SJSA1 (cell line): ENCODE data around the gene LYG1. TPM values are rescaled to one million over a fixed set of nuclear protein-coding genes. Genes with fewer than 3 reads are reported as not detected.

ENCODE experiments used
- DNase-seq, 2 experiments: peaks; one replicate each; pipeline ENCODE4 v3.0.0-alpha.2; 2015 to 2020; ENCODE audit warnings: low spot score in 2 of 2, low read depth in 1 of 2
- H3K27ac ChIP-seq: fragments of 250-450 bp; sonication (Bioruptor Pico); 2 replicates; pipeline ENCODE4 v1.5.1; 2020; ENCODE audit warnings: mild to moderate bottlenecking, moderate library complexity
- H3K27me3 ChIP-seq: fragments of 250-450 bp; sonication (Bioruptor Pico); replicated peaks from 2 replicates; pipeline ENCODE4 v1.5.1; 2020; ENCODE audit warnings: mild to moderate bottlenecking, moderate library complexity
- H3K36me3 ChIP-seq: fragments of 250-450 bp; sonication (Bioruptor Pico); 2 replicates; pipeline ENCODE4 v1.5.1; 2020; ENCODE audit warnings: mild to moderate bottlenecking
- H3K4me1 ChIP-seq: fragments of 250-450 bp; sonication (Bioruptor Pico); replicated peaks from 2 replicates; pipeline ENCODE4 v1.6.1; 2021; ENCODE audit warnings: mild to moderate bottlenecking
- H3K4me3 ChIP-seq: fragments of 250-450 bp; sonication (Bioruptor Pico); 2 replicates; pipeline ENCODE4 v1.5.1; 2020; ENCODE audit warnings: mild to moderate bottlenecking
- H3K9me3 ChIP-seq: fragments of 250-450 bp; sonication (Bioruptor Pico); replicated peaks from 2 replicates; pipeline ENCODE4 v1.5.1; 2020; ENCODE audit warnings: mild to moderate bottlenecking
- total RNA-seq: library from RNA; depleted of rRNA; stranded (reverse); fragments of >200 nt; shearing (Covaris generic); gene quantifications from 2 replicates; pipeline ENCODE4 v1.2.3, GENCODE V29; 2014; rRNA removed

The LYG1 gene
- total RNA-seq, 1 experiment from 2014 or later: 0.37 TPM

DNA sequence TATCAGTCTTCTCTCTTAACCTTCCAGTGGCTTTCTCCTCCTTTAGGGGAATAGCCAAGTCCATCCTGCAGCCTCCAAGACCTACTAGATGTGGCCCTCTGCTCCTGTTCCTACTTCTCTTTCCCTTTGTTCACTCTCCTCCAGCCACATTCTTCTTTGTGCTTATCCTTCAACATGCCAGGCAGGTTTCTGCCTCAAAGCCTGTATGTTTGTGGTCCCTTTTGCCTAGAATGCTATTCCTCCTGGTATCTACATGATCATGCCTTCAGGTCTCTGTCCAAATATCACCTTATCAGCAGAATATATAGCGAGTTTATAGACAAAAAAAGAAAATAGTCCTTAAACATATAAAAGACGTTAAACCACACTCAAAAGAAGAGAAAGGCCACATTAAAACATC is 51.0 kb downstream of the LYG1 start:
- Histone ChIP-seq H3K4me3 (no peak overlapping the region), H3K27me3 (no peaks in the 10 kb centered on the region; the same call in 1 of the 2 replicates), H3K27ac (no peak overlapping the region), H3K4me1 (no peaks in the 10 kb centered on the region), H3K36me3 (no peaks in the 10 kb centered on the region), H3K9me3 (no peaks in the 10 kb centered on the region)
- DNase-seq: no peak

GRCh38 chr2:99242151-99242550 is 58.8 kb downstream of the LYG1 start:
- no peak overlapping the region for H3K4me3 ChIP-seq
- no peaks in the 10 kb centered on the region for H3K4me1 ChIP-seq
- H3K27ac ChIP-seq: no peak overlapping the region
- H3K27me3 ChIP-seq: no peaks in the 10 kb centered on the region
- no peaks in the 10 kb centered on the region for H3K9me3 ChIP-seq
- H3K36me3 ChIP-seq: no peaks in the 10 kb centered on the region
- no peak for DNase-seq

- DNase-seq: no peak
- H3K36me3 ChIP-seq: no peaks in the 10 kb centered on the region
- H3K4me1 ChIP-seq: no peaks in the 10 kb centered on the region
- H3K4me3 ChIP-seq: no peak overlapping the region
- no peak overlapping the region for H3K27ac ChIP-seq
- no peaks in the 10 kb centered on the region for H3K9me3 ChIP-seq
- no peaks in the 10 kb centered on the region for H3K27me3 ChIP-seq
Measured at GRCh38 chr2:99240431-99240830, 60.6 kb downstream of the LYG1 start.

DNA sequence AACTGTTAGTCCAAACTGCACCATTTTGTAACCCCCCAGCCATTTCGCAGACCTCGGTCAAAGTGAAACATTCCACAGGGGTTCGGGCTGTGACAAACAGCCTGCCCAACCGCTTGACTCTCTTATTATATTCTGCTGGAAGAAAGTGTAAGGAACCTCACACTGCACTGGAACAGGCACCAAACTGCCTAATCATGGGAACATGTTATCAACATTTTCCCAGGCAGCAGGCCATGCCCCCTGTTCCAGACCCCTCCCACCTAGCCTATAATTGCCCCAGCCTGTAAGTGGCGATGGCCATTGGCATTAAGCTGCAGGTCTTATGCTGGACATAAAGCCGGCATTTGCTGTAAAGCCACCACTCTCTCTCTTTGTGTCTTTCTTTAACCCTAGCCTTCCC is 62.4 kb downstream of the LYG1 start:
- no peaks in the 10 kb centered on the region for H3K9me3 ChIP-seq
- no peak for DNase-seq

More for the DNA sequence above, 62.4 kb downstream of the LYG1 start:
- Histone ChIP-seq H3K27ac (no peak overlapping the region), H3K27me3 (no peaks in the 10 kb centered on the region), H3K4me1 (no peaks in the 10 kb centered on the region), H3K36me3 (no peaks in the 10 kb centered on the region), H3K4me3 (no peak overlapping the region)

Other genes starting within 250 kb of the LYG1 start
- gene C2orf15, start 159.5 kb downstream of the LYG1 start, total RNA-seq: not detected in 2 replicates
- 0.63 and 2.2 TPM in 2 replicates for gene TSGA10, start 146.3 kb downstream of the LYG1 start, total RNA-seq
- gene LIPT1, start 146.2 kb downstream of the LYG1 start, total RNA-seq: 2.9 and 18.4 TPM in 2 replicates
- gene MITD1, start 120.1 kb downstream of the LYG1 start, total RNA-seq: 17.4 and 34.9 TPM in 2 replicates
- 26.1 and 53.4 TPM in 2 replicates for gene MRPL30, start 120.0 kb downstream of the LYG1 start, total RNA-seq
- gene LYG2, start 45.5 kb downstream of the LYG1 start, total RNA-seq: not detected in 2 replicates
- 107 and 117 TPM in 2 replicates for gene TXNDC9, start 35.1 kb upstream of the LYG1 start, total RNA-seq
- 15.2 and 26.9 TPM in 2 replicates for gene EIF5B, start 36.2 kb upstream of the LYG1 start, total RNA-seq
- gene REV1, start 188.8 kb upstream of the LYG1 start, total RNA-seq: 21.3 and 27.2 TPM in 2 replicates